Thyroid gland (tissue), 4 donors: ENCODE data around the gene COL6A2.

ENCODE experiments used
- CTCF ChIP-seq, 6 experiments: fragments of 200-600 bp in 3 of 6; fragments of 450-650 bp in 3 of 6; sonication (generic) in 3 of 6; IDR thresholded peaks; one replicate each; pipeline ENCODE4 v1.5.1; 2016 to 2019; ENCODE audit warnings: antibody characterized with exemption in 6 of 6, mild to moderate bottlenecking in 2 of 6, inconsistent platforms in 1 of 6, moderate library complexity in 1 of 6
- POLR2A ChIP-seq, 2 donors: fragments of 450-650 bp; IDR thresholded peaks; one replicate each; pipeline ENCODE4 v1.6.1; 2017; ENCODE audit warnings: antibody characterized with exemption in 2 of 2, mild to moderate bottlenecking in 2 of 2, moderate library complexity in 1 of 2

- TF ChIP-seq CTCF (IDR thresholded peaks at IDR 0.05) (no peak), POLR2A (IDR thresholded peaks at IDR 0.05) (no peak)
Observed at GRCh38 chr21:46114963-46115362, 17.1 kb downstream of the COL6A2 start.
